ENCODE data around the gene CRISPLD2. TPM values are rescaled to one million over a fixed set of nuclear protein-coding genes. Genes with fewer than 3 reads are reported as not detected.
"Not testable (repeated sequence)": the region's sequence is repeated elsewhere in the genome, so short reads cannot be mapped to it uniquely, and the experiment has no call there.

Gene CRISPLD2
- total RNA-seq, 2 experiments from 2014 or later = 2.0 to 2.6 TPM

DNA sequence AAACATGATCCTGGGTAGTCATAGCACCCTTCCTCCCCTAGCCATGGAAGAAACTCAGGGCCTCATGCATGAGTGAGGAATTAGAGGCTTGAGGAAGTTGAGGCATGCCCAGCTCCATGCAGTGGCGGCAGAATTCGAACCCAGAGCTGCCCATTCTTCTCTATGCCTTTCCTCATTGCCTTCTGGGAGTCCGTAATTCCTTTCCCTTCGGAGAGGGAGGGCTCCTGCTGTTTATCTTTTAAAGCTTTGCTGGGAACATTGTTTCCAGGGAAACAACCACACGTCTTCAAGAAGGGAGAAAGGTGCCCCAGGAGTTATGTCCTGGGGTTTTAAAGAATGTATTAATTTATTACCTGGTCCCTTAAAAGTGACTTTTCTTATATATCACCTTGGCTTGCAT, 8.5 kb downstream of the CRISPLD2 start:
- H3K36me3 Mint-ChIP-seq (ENCODE audit: low read depth) = no peaks in the 10 kb centered on the region
- ChIA-PET CTCF (no interaction called here), POLR2A (no interaction called here)
- Histone ChIP-seq H3K27ac (ENCODE audit: low read depth in 1 of 2, low read length in 2 of 2) (no peak overlapping the region), H3K4me3 (ENCODE audit: low read length) (no peak overlapping the region), H3K4me1 (ENCODE audit: insufficient read depth, low read length) (no peaks in the 10 kb centered on the region), H3K9me3 (ENCODE audit: control insufficient read depth in 1 of 2, insufficient read depth in 1 of 2, low read length in 2 of 2) (no peaks in the 10 kb centered on the region), H3K36me3 (ENCODE audit: insufficient read depth, low read length) (no peaks in the 10 kb centered on the region), H3K27me3 (ENCODE audit: control insufficient read depth in 1 of 2, insufficient read depth in 2 of 2, low read length in 2 of 2) (peaks cover 0 to 8% of the 10 kb centered on the region in 2 experiments)
- H3K27me3 Mint-ChIP-seq = peaks cover 13% of the 10 kb centered on the region
- DNase-seq (no peak), ATAC-seq (ENCODE audit: poor library complexity) (no peak)
- H3K4me1 Mint-ChIP-seq (ENCODE audit: low read depth) = no peaks in the 10 kb centered on the region
- TF ChIP-seq CTCF (IDR thresholded peaks at IDR 0.05) = no peak
- no peaks in the 10 kb centered on the region for H3K9me3 Mint-ChIP-seq
- no peak overlapping the region for H3K27ac Mint-ChIP-seq
- H3K4me3 Mint-ChIP-seq = no peak overlapping the region
- intact Hi-C loops (cut with DNase I, micrococcal nuclease) = no loop called here

DNA sequence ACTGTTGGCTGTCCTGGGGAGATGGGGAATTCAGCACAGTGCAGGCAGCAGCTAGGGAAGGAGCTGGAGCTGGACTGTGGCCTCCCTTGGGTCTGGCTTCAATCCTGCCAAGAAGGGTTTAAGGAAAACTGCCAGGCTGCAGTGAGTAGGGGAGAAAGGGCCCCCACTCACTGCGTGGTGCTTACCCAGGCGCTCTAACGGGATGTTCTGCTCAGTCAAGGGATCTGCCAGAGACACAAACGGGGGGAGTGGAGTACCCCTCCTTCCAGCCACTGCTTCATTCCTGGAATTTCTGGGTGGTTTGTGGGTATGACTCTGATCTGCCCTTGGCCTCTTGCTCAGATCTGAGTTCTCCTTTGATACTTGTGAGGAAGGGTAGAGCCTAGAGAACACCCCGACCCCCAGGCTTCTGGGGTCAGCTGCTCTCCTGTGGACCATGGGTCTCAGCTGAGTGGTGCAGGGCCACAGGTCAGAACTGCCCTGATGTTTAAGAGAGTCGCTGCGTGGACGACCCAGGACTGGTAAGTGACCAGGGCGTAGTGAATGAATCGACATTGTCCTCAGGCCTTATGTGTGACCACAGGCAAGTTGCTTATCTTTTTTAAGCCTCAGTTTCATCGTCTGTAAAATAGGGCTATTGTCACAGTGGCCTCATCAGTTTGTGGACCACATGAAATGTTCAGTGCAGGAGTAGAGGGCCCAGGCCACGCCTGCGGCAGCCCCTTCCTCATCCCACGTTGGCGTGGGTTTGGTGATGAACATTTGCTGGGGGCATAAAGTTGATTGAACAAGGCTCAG, 9.6 kb downstream of the CRISPLD2 start:
- intact Hi-C loops (cut with DNase I, micrococcal nuclease) = no loop called here
- Mint-ChIP-seq H3K4me3 (no peak overlapping the region), H3K4me1 (ENCODE audit: low read depth) (no peaks in the 10 kb centered on the region), H3K9me3 (no peaks in the 10 kb centered on the region), H3K27ac (no peak overlapping the region), H3K36me3 (ENCODE audit: low read depth) (no peaks in the 10 kb centered on the region), H3K27me3 (peaks cover 12% of the 10 kb centered on the region)
- ChIA-PET POLR2A (interaction anchor here (0.7 kb wide), 1 partner anchor 72 kb away, joined by 3 read pairs; no protein-coding TSS in a partner anchor), CTCF (no interaction called here)
- Histone ChIP-seq H3K27ac (ENCODE audit: low read depth in 1 of 2, low read length in 2 of 2) (no peak overlapping the region), H3K36me3 (ENCODE audit: insufficient read depth, low read length) (no peaks in the 10 kb centered on the region), H3K4me3 (ENCODE audit: low read length) (no peak overlapping the region), H3K27me3 (ENCODE audit: control insufficient read depth in 1 of 2, insufficient read depth in 2 of 2, low read length in 2 of 2) (peaks cover 0 to 8% of the 10 kb centered on the region in 2 experiments), H3K4me1 (ENCODE audit: insufficient read depth, low read length) (no peaks in the 10 kb centered on the region), H3K9me3 (ENCODE audit: control insufficient read depth in 1 of 2, insufficient read depth in 1 of 2, low read length in 2 of 2) (no peaks in the 10 kb centered on the region)
- no peak for ATAC-seq (ENCODE audit: poor library complexity)
- TF ChIP-seq CTCF (IDR thresholded peaks at IDR 0.05) = no peak
- DNase-seq = no peak

- no peaks in the 10 kb centered on the region for H3K9me3 Mint-ChIP-seq
- no peak overlapping the region for H3K4me3 Mint-ChIP-seq
- ChIA-PET POLR2A (no interaction called here), CTCF (no interaction called here)
- no peak for TF ChIP-seq CTCF (IDR thresholded peaks at IDR 0.05)
- Histone ChIP-seq H3K4me1 (ENCODE audit: insufficient read depth, low read length) (no peaks in the 10 kb centered on the region), H3K4me3 (ENCODE audit: low read length) (no peak overlapping the region), H3K9me3 (ENCODE audit: control insufficient read depth in 1 of 2, insufficient read depth in 1 of 2, low read length in 2 of 2) (no peaks in the 10 kb centered on the region), H3K36me3 (ENCODE audit: insufficient read depth, low read length) (no peaks in the 10 kb centered on the region), H3K27me3 (ENCODE audit: control insufficient read depth in 1 of 2, insufficient read depth in 2 of 2, low read length in 2 of 2) (peaks cover 0 to 7% of the 10 kb centered on the region in 2 experiments), H3K27ac (ENCODE audit: low read depth in 1 of 2, low read length in 2 of 2) (no peak overlapping the region)
- H3K4me1 Mint-ChIP-seq (ENCODE audit: low read depth) = no peaks in the 10 kb centered on the region
- no peak for ATAC-seq (ENCODE audit: poor library complexity)
- peaks cover 8% of the 10 kb centered on the region for H3K27me3 Mint-ChIP-seq
- no peaks in the 10 kb centered on the region for H3K36me3 Mint-ChIP-seq (ENCODE audit: low read depth)
- intact Hi-C loops (cut with DNase I, micrococcal nuclease) = no loop called here
- H3K27ac Mint-ChIP-seq = no peak overlapping the region
- DNase-seq = no peak
Measured at GRCh38 chr16:84830765-84831384, 11.1 kb downstream of the CRISPLD2 start.

- H3K27me3 ChIP-seq (ENCODE audit: control insufficient read depth in 1 of 2, insufficient read depth in 2 of 2, low read length in 2 of 2); H3K9me3 Mint-ChIP-seq; DNase-seq; H3K36me3 ChIP-seq (ENCODE audit: insufficient read depth, low read length); H3K4me3 ChIP-seq (ENCODE audit: low read length); H3K9me3 ChIP-seq (ENCODE audit: control insufficient read depth in 1 of 2, insufficient read depth in 1 of 2, low read length in 2 of 2); H3K4me3 Mint-ChIP-seq; H3K36me3 Mint-ChIP-seq (ENCODE audit: low read depth); H3K27ac ChIP-seq (ENCODE audit: low read depth in 1 of 2, low read length in 2 of 2); H3K27ac Mint-ChIP-seq; ATAC-seq (ENCODE audit: poor library complexity); H3K4me1 ChIP-seq (ENCODE audit: insufficient read depth, low read length); intact Hi-C loops (cut with DNase I, micrococcal nuclease); CTCF ChIA-PET; POLR2A ChIA-PET; H3K4me1 Mint-ChIP-seq (ENCODE audit: low read depth); H3K27me3 Mint-ChIP-seq: not testable (repeated sequence)
Measured at GRCh38 chr16:84831728-84832127, 11.9 kb downstream of the CRISPLD2 start.
